Measurements from ENCODE around the gene DUS4L.

The DUS4L gene

GRCh38 chr7:107582875-107583274, 19.1 kb downstream of the DUS4L start:
- no peak for TF ChIP-seq CTCF (IDR thresholded peaks at IDR 0.05)

- TF ChIP-seq CTCF (IDR thresholded peaks at IDR 0.05) = no peak
Measured at GRCh38 chr7:107584716-107585115, 20.9 kb downstream of the DUS4L start.

- TF ChIP-seq CTCF (IDR thresholded peaks at IDR 0.05) = no peak
Measured at GRCh38 chr7:107588529-107589130, 24.9 kb downstream of the DUS4L start.

- no peak for TF ChIP-seq CTCF (IDR thresholded peaks at IDR 0.05)
Measured at GRCh38 chr7:107591421-107591820, 27.6 kb downstream of the DUS4L start.

GRCh38 chr7:107592361-107593024, 28.7 kb downstream of the DUS4L start:
- no peak for TF ChIP-seq CTCF (IDR thresholded peaks at IDR 0.05)

- TF ChIP-seq CTCF (IDR thresholded peaks at IDR 0.05) = no peak
Measured at GRCh38 chr7:107593025-107593410, 29.2 kb downstream of the DUS4L start.

GRCh38 chr7:107594961-107595737, 31.4 kb downstream of the DUS4L start:
- no peak for TF ChIP-seq CTCF (IDR thresholded peaks at IDR 0.05)
